ENCODE data around the gene AQP10.

GRCh38 chr1:154329551-154330131 lies 8.7 kb downstream of the AQP10 start:
- TF ChIP-seq CTCF (optimal IDR thresholded peaks at IDR 0.05 in 1 of 3, IDR thresholded peaks at IDR 0.05 in 1 of 3, conservative IDR thresholded peaks at IDR 0.05 in 1 of 3; ENCODE audit: extremely low read depth in 1 of 3, insufficient read depth in 2 of 3, low read length in 3 of 3) (no peak), EZH2 (IDR thresholded peaks at IDR 0.05; ENCODE audit: low read length) (no peak)

Measured in keratinocyte (primary cell).